ENCODE results near the gene PCNX3. TPM values are rescaled to one million over a fixed set of nuclear protein-coding genes. Genes with fewer than 3 reads are reported as not detected.

The PCNX3 gene
- total and polyA plus RNA-seq, 2 of the 13 experiments (the other 11 are each of a cell fraction or from before 2014, with no cell fraction given) = 16.2 to 23.0 TPM

DNA sequence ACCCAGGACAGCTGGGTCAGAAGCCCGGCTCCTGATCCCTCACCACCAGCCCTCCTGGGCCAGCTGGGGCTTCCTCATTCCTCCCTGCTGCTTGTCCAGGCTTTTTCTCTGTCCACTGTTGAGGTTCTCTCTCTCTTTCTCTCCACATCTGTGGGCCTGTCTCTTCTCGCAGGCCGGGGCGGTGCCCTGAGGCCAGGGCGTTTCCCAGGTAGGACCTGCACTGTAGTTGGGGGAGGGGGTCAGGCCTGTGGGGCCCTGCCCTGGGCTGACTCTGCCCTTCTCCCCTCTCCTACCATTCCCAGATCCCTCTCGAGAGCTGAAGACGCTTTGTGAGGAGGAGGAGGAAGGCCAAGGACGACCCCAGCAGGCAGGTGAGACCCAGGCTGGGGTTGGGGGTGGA is 34.8 kb upstream of the PCNX3 start:
- ATAC-seq = no peak
- no peak for DNase-seq (ENCODE audit: low spot score)
- ChIA-PET CTCF (ENCODE audit: low intra/inter-chr PET ratio, low total read pairs) (no interaction called here), POLR2A (interaction anchor here (0.6 kb wide), 1 partner anchor 24 kb away, joined by 3 read pairs; no protein-coding TSS in a partner anchor)
- Histone ChIP-seq H3K4me2 (ENCODE audit: low read depth, low read length) (no peak overlapping the region), H3K9ac (ENCODE audit: insufficient read depth, low read depth, low read length) (no peak overlapping the region), H3K36me3 (replicated peaks in 1 of 2; ENCODE audit: control insufficient read depth in 1 of 2, insufficient read depth in 2 of 2, low read length in 2 of 2) (0 out of 5 replicates have a peak, but pooled peaks cover 0 to 4% of the 10 kb centered on the region in 2 experiments), H2AFZ (ENCODE audit: low read length) (no peak overlapping the region), H3K9me3 (ENCODE audit: low read length) (no peaks in the 10 kb centered on the region), H3K27me3 (ENCODE audit: control insufficient read depth in 1 of 2, insufficient read depth in 2 of 2, low read length in 2 of 2) (no peaks in the 10 kb centered on the region), H3K4me1 (ENCODE audit: insufficient read depth, low read length) (peaks cover 42% of the 10 kb centered on the region), H3K79me2 (ENCODE audit: insufficient read depth, low read length) (peaks cover 1% of the 10 kb centered on the region), H3K4me3 (replicated peaks in 1 of 3; ENCODE audit: insufficient read depth in 1 of 3, low read depth in 2 of 3, low read length in 3 of 3) (no peak overlapping the region), H3K27ac (ENCODE audit: extremely low read length, insufficient read depth, low read length) (no peak overlapping the region), H4K20me1 (ENCODE audit: insufficient read depth, low read length) (no peaks in the 10 kb centered on the region)
- intact Hi-C loops (cut with micrococcal nuclease; ENCODE audit: unreplicated experiment) (no loop called here), in situ Hi-C loops (cut with HindIII; ENCODE audit: extremely low pct_ligation_motif_present, low pct_unique_long_range_greater_than_20kb) (no loop called here)
- FAIRE-seq = no peak
- TF ChIP-seq POGZ (CRISPR knock-in tag; IDR thresholded peaks at IDR 0.05) (no peak), THYN1 (CRISPR knock-in tag; IDR thresholded peaks at IDR 0.05; ENCODE audit: borderline replicate concordance, low read depth) (no peak), ZFYVE20 (CRISPR knock-in tag; IDR thresholded peaks at IDR 0.05; ENCODE audit: borderline replicate concordance, low read depth) (no peak), NRL (CRISPR knock-in tag; IDR thresholded peaks at IDR 0.05; ENCODE audit: borderline replicate concordance) (no peak), ATRX (CRISPR knock-in tag; IDR thresholded peaks at IDR 0.05; ENCODE audit: borderline replicate concordance) (no peak), ZNF317 (CRISPR knock-in tag; IDR thresholded peaks at IDR 0.05) (no peak), SMARCC2 (IDR thresholded peaks at IDR 0.05) (no peak), SP4 (CRISPR knock-in tag; IDR thresholded peaks at IDR 0.05) (no peak)
- TF ChIP-seq, protein P1, sequence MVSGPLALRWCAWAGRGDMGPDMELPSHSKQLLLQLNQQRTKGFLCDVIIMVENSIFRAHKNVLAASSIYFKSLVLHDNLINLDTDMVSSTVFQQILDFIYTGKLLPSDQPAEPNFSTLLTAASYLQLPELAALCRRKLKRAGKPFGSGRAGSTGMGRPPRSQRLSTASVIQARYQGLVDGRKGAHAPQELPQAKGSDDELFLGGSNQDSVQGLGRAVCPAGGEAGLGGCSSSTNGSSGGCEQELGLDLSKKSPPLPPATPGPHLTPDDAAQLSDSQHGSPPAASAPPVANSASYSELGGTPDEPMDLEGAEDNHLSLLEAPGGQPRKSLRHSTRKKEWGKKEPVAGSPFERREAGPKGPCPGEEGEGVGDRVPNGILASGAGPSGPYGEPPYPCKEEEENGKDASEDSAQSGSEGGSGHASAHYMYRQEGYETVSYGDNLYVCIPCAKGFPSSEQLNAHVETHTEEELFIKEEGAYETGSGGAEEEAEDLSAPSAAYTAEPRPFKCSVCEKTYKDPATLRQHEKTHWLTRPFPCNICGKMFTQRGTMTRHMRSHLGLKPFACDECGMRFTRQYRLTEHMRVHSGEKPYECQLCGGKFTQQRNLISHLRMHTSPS (CRISPR knock-in tag; IDR thresholded peaks at IDR 0.05; ENCODE audit: low read depth) = no peak
- 100% methylated on average over 7 of the region's 8 CpGs for WGBS (ENCODE audit: low lambda C conversion rate)
- BruUV-seq (replicated peaks) = no TSS peak
